HG03521 (cell line): ENCODE results near the gene MPND.

Source experiments
- ATAC-seq: cut with Tn5 transposase; IDR thresholded peaks from one replicate; pipeline ENCODE4 v1.9.1; 2021; ENCODE audit warnings: mild to moderate bottlenecking, moderate library complexity; ENCODE audit not compliant: unreplicated experiment

MPND gene

GRCh38 chr19:4400135-4400936, 57.0 kb downstream of the MPND start, which contains the start of gene SH3GL1:
Gene SH3GL1, minus strand, starts transcription at chr19:4400547. Its CDS starts 179 bp downstream, at chr19:4400368.
- ATAC-seq, result peak; percentile 61

- no peak for ATAC-seq
Observed at GRCh38 chr19:4401769-4402170, 58.4 kb downstream of the MPND start.

GRCh38 chr19:4402171-4403004, 59.0 kb downstream of the MPND start, which contains the start of gene CHAF1A:
Gene CHAF1A, plus strand, starts transcription at chr19:4402640. Its CDS starts 123 bp downstream, at chr19:4402763.
- ATAC-seq, result peak; percentile 69

GRCh38 chr19:4403005-4403761, 59.8 kb downstream of the MPND start:
- no peak for ATAC-seq

- no peak for ATAC-seq
Observed at GRCh38 chr19:4405977-4406376, 62.6 kb downstream of the MPND start.

GRCh38 chr19:4406626-4407025, 63.3 kb downstream of the MPND start:
- ATAC-seq, result no peak

- ATAC-seq, result no peak
Observed at GRCh38 chr19:4409123-4409933, 66.0 kb downstream of the MPND start.
